NCI-H1930 (cell line): Measurements from ENCODE around the gene UBR4.
A peak's percentile ranks its signal among the peaks of the same experiment; 100 is the strongest.
"Not testable (repeated sequence)": the region's sequence is repeated elsewhere in the genome, so short reads cannot be mapped to it uniquely, and the experiment has no call there.

ENCODE experiments used
- DNase-seq, 2 experiments: peaks; one replicate each; lab custom pipeline; 2025; lab: John Stamatoyannopoulos, UW

Gene UBR4

DNA sequence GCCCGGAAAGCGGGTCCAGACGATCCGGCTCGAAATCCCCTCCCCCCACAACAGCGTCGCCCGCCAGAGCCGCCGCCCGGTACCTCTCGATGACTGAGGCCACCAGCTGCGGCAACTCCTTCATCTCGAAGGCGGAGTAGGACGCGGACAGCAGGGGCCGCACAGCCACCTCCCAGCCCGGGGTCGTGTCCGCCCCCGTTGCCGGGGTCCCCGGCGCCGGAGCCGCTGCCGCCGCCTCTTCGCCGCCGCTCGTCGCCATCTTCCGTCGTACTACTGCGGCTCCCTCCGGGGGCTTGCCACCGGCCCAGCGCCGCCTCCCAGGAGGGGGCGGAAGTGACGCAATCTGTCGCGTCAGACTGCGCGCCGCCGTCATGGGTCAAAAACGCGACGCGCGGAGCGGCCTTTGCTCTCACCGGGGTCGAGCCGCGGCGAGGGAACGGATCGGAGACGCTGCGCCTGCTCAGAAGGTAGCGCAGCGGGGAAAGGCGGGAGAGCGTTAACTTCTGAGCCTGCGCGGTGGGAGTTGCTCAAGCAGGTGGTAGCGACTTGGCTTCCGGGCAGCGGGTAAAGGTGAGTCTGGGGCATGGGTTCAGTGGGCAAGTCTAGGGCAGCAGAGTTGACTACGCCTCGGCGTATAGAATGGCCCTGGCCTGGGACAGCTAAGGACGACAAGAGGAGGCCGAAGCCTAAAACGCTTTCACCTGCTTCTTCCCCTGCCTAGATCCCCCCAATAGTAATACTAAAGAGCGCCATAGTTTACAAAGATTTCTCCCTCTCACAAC is at the start of gene UBR4:
UBR4 (minus strand) TSS at position 277 of the 782 bp plus-strand sequence; CDS start at position 259, 18 bp downstream.
- peak; percentile 97 for DNase-seq

DNA sequence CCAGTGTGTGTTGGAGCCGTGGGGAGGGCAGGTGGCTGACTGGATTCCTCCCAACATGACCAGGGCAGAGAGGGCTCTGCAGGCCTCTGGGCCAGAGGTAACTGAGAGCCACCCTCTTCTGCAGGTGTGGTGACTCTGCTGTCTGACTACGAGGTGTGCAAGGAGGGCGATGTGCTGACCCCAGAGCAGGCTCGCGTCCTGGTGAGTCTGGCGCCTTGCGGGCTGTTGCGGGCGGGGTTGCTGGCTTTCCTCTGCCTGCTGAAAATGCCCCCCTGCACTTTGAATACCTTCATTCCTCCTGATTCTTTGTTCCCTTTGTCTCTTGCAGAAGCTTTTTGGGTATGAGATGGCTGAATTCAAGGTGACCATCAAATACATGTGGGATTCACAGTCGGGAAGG is 48.3 kb upstream of the UBR4 start:
- no peak for DNase-seq

DNA sequence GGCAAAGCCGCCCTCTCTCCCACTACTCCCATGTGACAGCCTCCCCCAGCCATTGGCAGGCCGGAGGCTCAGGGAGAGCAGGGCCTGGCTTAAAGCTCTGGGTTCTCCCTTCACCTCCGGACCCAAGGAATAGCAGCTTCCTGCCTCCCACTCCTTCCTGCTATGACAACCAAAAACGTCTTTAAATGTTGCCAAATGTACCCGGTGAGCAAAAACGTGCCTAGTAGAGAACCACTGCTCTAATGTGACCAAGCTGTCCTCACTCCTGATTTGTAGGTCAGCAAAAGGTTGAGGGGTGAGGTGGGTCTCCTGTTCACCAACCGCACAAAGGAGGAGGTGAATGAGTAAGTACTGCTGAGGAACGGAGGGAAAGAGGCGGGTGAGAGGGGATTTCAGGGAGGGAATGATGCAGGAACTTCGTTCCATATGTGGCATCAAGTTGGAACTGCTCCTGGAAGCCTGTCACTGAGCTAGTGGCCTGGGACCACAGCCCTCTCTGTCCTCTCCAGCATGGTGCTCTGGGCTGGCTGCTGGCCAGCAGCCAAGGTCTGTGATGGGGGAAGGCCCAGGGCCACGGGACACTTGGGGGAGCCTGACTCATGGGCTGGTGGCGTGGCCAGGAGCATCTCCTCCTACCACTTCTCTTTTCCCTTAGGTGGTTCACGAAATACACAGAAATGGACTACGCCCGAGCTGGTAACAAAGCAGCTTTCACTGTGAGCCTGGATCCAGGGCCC is 47.3 kb upstream of the UBR4 start:
- DNase-seq, result no peak

DNA sequence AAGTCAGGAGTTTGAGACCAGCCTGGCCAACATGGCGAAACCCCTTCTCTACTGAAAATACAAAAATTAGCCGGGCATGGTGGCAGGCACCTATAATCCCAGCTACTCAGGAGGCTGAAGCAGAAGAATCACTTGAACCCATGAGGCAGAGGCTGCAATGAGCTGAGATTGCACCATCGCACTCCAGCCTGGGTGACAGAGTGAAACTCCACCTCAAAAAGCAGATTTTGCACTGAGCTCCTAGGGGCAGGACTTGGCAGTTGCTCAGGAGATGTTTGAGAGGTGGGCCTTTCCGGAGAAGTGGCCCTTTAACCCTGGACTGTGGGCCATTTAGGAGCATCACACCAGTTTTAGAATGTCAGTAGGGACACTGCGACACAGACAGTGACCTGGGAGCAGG is 46.2 kb upstream of the UBR4 start:
- not testable (repeated sequence) for DNase-seq

DNA sequence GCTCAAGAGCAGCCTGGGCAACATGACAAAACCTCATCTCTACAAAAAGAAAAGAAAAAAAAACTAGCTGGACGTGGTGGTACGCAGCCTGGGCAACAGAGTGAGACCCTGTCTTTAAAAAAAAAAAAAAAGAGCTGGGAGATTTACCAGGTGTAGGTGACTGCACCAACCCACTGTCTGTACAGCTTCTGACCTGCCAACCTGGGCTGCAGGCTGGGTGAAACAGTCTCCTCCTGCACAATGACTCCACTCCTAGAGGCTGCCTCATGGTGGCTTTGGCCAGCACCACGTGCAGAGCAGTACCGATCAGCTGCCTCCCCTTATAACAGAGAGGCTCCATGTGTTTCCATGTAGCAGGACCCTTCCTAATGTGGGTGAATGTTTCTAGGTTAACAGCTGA is 45.2 kb upstream of the UBR4 start:
- no peak for DNase-seq

DNA sequence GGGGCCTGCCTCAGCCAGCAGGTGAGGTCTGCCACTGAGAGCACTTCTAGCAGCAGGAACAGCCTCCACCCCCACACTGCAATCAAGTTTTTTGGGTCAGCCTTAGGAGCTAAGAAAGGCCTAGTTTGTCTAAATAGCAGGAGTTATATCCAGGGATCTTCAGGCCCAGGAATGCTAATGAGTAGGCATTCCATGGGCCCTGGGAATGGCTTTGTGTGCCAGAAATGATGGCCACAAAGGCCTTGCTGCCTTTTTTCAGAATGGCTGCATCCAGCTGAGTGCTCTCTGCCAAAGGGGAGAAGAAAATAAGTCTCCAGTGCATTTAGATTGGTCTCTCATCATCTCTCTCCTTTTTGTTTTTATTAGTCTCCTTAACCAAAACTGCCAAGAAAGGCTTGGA is 44.4 kb upstream of the UBR4 start:
- no peak for DNase-seq

DNA sequence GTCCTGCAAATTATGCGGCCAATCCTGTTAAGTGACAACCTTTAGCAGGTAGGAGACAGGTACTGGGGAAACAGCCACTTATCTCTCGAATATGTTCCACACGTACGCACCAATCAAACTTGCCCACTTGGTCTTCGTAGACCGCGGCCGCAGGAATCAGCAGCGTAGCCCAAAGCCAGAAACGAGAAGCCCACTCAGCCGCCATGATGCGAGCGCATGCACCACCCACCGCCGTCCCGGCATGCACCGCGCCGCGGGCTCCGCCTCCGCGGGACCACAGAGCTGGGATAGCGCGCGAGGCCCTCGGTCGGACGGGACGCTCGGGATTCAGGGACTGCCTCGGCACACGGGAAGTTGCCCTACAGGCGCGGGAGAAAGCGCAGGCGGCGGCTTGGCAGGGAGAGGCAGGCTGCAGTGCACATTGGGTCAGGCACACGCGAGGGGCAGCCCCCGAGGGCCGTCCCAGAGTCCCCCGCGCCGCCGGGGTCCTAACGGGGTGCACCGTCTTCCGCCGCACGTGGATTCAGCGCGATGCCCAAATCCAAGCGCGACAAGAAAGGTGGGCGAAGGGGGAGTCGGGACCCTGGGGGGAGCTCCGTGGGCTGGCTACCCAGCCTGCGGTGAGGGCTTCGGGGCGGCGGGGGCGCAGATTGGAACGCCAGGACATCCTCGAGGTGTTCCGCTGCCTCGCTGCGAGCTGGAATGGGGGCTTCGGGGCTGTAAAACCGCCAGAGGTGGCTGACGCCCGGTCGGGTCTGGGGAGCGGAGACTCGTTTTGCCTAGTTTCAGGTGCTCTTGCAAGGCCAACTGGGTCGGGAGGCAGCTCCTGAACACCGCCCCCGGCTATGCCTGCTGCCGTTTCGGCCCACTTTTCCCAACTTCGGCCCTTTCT is 41.5 kb upstream of the UBR4 start, which contains the start of the genes EMC1 and MRTO4:
EMC1 (minus strand) TSS at position 220 of the 892 bp plus-strand sequence; CDS start at position 205, 15 bp downstream.
MRTO4 (plus strand) TSS at position 501 of the 892 bp plus-strand sequence; CDS start at position 532, 31 bp downstream.
- peak; percentile 66 to 85 for DNase-seq

DNA sequence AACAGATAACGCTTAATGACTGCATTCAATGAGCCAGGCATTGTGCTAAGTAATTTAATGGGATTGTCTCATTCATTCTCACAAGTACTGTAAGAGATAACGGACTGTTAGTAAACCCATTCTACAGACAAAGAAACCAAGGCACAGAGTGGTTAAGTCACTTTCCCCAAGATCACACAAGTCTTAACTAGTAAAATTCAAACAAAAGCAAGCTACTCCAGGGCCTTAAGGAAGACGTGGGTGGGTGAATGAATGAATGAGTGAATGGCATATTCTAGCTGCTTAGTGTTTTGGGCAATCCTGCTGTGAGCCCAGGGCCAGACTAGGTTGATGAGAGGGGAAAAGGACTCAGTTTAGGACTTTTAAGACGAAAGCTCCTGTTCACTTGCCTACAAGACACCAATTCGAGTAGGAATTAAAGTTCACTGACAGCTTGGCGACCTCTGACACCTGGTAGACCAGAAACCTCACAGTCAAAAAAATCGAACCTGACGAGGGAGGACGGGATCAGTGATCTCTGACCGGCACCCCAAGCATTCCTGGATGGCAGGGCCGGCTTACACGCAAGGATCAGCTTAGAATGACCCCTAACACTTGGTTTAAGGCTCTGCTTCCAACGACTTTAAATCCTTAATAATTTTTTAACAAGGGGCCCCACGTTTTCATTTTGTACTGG is 40.7 kb upstream of the UBR4 start:
- DNase-seq, result no peak

DNA sequence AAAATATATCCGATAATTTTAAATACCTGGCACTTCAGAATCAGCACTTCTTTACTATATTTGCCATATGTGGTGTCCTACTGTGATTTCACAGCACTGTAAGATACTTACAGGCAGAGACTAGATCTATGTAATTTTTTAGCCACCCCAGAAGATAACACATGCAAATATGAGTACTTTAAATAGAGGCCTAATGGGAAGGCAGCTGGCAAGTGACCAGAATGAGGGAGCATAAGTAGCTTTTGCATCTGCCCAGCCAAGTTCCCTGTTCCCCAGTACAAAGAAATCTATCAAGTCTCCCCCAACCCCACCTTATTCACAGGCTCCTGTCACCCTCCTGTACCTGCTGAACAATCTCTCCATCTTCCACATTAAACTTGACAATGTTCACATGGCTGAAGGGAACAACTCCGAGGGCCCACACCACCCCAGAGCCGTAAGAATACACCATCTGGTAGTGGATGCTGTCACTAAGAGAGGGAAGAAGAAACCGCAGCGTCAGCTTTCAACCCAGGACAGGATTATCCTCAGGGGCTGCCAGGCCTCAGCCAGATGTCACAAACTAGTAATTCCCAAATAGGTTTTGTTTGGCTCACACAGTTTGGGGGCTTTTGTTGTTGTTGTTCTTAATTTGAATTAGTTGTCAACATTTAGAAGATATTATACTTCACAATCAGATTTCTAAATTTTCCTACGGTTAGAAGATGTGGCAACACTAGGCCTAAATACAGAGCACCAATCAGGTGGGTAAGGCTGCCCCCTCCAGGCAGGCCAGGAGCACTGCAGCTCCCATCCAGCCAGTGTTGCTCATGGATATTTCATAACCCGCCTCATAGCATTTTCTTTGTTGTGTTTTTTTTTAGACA is 30.8 kb upstream of the UBR4 start:
- DNase-seq, result peak in 1 of 2 experiments; percentile 7

DNA sequence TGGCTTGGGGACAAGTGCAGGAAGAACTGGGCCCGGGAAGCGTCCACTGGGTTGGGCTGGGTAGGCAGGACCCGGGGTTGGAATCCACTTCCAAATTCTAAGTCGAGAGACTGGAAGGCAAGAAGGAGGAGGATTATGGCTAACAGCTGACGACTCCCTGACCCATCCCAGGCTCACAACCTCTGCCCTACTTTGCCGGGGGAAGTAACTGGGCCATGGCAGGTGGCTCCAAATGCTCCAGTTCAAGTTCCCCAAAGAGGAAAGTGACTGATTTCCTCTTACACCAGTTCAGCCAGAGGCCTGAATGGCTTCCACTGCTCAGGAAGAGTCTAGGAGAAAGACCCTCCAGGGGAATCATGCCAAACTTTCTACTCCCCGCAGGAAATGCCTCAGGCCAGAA is 29.8 kb upstream of the UBR4 start:
- no peak for DNase-seq

DNA sequence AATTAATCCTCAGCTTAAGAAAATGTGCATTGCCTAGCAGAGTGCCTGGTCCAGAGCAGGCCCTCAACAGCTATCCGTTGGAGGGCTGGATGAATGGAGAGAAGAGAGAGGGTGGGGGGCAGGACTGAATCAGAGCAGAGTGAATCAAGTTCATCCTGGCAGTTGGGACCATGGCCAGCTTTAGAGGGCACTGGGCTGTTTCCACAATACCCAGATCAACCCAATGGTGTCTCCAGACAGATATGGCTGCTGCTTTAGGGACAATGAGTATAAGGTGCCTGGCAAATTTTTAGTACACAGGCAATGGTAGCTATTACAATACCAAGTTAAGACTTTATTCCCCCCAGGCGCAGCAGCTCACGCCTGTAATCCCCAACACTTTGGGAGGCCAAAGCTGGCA is 24.2 kb upstream of the UBR4 start:
- no peak for DNase-seq

DNA sequence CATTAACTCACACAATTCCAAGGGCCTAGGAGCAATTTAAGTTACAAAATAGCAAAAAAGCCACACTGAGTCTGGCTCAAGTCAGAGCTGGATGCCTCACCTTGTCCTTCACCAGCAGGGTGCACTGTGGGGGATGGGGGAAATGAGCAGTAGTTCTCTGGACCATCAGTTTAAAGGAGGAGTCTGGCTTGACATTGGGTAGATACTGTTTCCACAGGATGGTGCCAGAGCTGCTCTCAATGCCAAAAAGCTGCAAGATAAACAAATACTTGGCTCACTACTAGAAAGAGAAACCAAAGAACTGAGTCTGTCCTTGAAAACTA is 22.4 kb upstream of the UBR4 start:
- no peak for DNase-seq

DNA sequence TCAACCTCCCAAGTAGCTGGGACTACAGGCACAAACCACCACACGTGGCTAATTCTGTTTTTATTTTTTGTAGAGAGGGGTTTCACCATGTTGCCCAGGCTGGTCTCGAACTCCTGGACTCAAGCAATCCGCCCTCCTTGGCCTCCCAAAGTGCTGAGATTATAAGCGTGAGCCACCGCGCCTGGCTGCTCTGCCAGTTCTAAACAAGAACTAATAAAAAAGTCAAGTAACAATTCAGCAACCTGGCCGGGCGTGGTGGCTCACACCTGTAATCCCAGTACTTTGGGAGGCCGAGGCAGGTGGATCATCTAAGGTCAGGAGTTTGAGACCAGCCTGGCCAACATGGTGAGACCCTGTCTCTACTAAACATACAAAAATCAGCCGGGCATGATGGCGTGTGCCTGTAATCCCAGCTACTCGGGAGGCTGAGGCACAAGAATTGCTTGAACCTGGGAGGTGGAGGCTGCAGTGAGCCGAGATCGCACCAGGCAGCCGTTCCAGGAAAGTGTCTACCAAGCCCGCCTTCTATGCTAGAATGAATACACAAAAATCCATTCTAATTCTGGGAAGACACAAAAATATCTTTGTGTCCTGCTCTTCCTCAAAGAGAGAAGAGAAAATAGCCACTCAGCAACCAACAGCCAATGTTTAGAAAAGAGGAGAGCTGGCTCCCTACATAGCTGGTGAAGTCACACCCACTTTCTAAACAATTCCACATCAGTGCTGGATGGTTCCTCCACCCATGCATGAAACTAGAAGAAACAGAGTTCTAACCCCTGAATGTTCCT is 21.9 kb upstream of the UBR4 start:
- DNase-seq, result not testable (repeated sequence)

DNA sequence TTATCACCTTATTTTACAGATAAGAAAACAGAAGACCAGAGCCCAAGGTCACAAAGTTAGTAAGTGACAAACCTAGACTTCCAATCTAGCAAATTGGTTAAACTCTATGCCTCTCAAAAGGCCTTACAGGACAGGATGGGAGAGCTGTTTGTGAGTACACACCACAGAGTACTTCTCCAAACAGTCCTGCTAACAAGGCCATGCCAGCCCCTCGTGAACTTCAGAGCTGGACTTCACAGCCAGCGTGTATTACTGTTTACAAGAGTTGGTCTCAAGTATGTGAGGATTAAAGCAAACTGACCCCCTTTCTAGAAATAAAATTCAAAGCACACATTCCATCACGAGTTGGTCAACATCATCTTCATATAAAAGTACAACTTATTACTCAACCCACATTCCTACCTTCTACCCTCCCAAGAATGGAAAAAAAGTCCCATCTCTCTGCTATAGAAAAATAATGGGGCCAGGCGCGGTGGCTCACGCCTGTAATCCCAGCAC is 19.8 kb upstream of the UBR4 start:
- no peak for DNase-seq

DNA sequence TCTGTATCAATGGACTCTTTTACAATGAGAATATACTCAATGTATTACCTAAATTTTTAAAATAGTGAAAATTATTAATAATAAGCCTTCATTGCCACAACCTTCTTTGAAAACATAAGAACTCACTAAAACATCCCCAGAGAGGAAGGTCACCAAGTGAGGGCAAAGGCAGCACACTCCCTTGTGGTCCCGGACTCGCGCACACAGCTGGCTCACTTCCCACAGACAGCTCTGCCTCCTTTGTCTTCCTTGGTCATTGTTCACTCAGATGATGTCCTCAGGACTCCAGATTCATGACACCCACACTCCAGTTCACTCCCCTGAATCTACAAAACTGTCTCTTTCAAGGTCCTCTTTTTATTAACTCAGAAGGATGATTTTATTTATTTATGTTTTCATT is 19.2 kb upstream of the UBR4 start:
- no peak for DNase-seq

DNA sequence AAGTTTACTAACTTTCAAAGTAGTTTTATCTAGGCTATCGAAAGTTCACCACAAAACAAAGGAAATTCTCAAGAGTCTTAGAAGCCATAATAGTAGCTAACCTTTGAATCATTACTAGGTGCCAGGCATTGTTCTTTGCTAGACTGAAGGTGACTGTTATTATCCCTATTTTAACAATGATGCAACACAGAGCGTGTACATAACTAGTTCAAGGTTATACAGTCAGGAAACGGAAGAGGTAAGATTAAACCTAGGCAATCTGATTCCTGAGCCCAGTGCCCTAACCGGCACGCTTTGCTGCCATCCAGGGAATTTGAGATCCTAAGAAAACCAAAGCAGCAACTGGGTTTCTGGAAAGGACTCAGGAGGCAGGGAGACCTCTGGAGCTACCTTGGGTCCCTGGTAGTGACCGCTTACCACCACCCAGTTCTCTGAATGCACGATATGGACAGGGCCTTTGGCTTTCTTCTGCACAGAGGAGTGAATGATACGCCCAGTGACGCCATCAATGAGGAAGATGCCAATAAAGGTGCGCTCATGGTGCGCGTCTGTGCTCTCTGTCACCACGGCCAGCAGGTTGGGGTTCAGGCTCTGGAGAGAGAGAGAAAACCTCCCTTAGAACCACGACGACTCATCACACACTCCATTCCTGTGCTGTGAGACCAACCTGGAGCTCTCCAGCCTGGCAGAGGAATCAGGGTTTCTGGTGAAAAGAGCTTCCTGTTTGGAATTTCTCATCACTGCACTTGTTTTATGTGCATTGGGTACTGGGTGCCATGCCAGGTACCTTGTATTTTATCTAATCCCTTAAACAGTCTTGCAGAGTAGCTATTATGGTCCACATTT is 13.1 kb upstream of the UBR4 start:
- DNase-seq, result no peak

DNA sequence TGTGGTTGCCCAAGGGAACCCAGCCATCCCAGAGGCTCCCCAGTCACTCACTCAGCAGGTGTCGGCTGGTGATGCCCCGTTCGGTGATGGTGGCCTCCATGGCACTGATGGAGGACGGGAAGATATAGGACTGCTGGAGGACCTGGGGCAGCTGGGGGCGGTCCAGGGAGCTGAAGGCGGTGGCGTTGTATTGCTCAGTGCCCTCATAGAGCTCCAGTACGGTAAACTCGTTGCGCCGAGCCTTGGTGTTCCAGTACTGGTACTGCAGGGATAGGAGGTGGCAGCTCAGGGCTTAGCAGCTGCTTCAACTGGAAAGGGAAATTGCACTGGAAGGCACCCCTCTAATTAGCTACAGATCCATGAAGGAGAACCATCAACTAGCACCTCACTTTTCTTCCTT is 12.5 kb upstream of the UBR4 start:
- DNase-seq, result no peak

DNA sequence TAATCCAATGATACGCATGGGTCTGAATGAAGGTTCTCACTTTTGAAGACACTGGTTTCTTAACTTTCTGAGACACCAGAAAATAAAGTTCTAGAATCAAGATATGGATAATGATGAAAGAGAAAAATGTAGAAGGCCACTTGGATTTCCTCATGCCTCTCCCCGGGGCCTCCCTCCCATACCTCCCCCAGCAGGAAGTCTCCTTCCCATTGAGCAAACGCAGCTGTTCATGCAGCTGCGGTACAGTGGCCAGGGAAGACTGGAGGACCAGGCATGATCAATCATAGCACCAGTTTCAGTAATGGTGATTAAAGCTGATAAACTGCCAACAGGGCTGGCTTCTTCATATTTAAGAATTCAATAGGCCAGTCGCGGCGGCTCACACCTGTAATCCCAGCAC is 10.9 kb upstream of the UBR4 start:
- no peak for DNase-seq
